Adrenal gland (tissue), 12 donors: Measurements from ENCODE around the gene NRIP3. TPM values are rescaled to one million over a fixed set of nuclear protein-coding genes. Genes with fewer than 3 reads are reported as not detected.

Experiments used
- DNase-seq, 7 donors: peaks; one replicate each; pipeline ENCODE4 v3.0.0-alpha.2; 2019 to 2020
- H3K27ac ChIP-seq, 5 donors: fragments of 200-600 bp; sonication (generic) in 4 of 5; 1 replicate in 3 of 5; 2 replicates in 2 of 5; pipeline versions ENCODE4 v1.5.1 to v1.8.0; 2016 to 2020; ENCODE audit warnings: mild to moderate bottlenecking in 1 of 5
- H3K27me3 ChIP-seq: fragments of 200-600 bp; 2 replicates; pipeline ENCODE4 v1.8.0; 2021
- H3K36me3 ChIP-seq, 2 donors: fragments of 200-600 bp; replicated peaks in 1 of 2; 1 replicate in 1 of 2; 2 replicates in 1 of 2; pipeline versions ENCODE4 v1.5.1 to v1.8.0; 2018 to 2022
- H3K4me1 ChIP-seq, 2 donors: fragments of 200-600 bp; replicated peaks in 1 of 2; 1 replicate in 1 of 2; 2 replicates in 1 of 2; pipeline versions ENCODE4 v1.5.1 to v1.8.0; 2018 to 2021
- H3K4me3 ChIP-seq, 4 donors: fragments of 200-600 bp; sonication (generic) in 3 of 4; one replicate each; pipeline ENCODE4 v1.5.1; 2016 to 2018
- H3K9me3 ChIP-seq, 3 donors: fragments of 200-600 bp; sonication (generic) in 1 of 3; replicated peaks in 1 of 3; 1 replicate in 2 of 3; 2 replicates in 1 of 3; pipeline versions ENCODE4 v1.5.1 to v1.8.0; 2016 to 2021
- POLR2A ChIP-seq, 2 donors: fragments of 450-650 bp; IDR thresholded peaks; one replicate each; pipeline ENCODE4 v1.6.1; 2017; ENCODE audit warnings: antibody characterized with exemption in 2 of 2, mild to moderate bottlenecking in 2 of 2, moderate library complexity in 1 of 2
- WGBS, 4 donors: extraction: QIAGEN DNeasy Blood & Tissue Kit in 2 of 4; methylation state at CpG; one replicate each; pipeline versions ENCODE4 v1.1.5 to v1.1.7; 2013 to 2017; 5-methylcytosine and 5-hydroxymethylcytosine counted together
- intact Hi-C, 2 donors: fragments of 100-400 bp; cut with DNase I; formaldehyde crosslinking; loops; one replicate each; pipeline versions ENCODE4 v1.14.1 to v1.15.0; 2022 to 2023
- polyA plus RNA-seq, 3 donors: library from polyadenylated mRNA; stranded (reverse); fragments of 200-250 nt in 2 of 3; fragments of 350-450 nt in 1 of 3; fragmentation: Illumina TruSeq in 1 of 3; extraction: RNeasy Lipid Tissue Mini Kit (QIAGEN cat#74804) in 1 of 3; gene quantifications; one replicate each; pipeline ENCODE4 v1.2.3, GENCODE V29; 2013 to 2014
- small RNA-seq, 2 donors: library from RNA; depleted of rRNA; stranded (forward); fragments of <200 nt; gene quantifications; one replicate each; pipeline ENCODE3, GENCODE V24; 2016
- total RNA-seq, 9 donors: library from RNA; depleted of rRNA in 4 of 9; stranded (reverse); fragments of >200 nt in 4 of 9; fragments of 120-200 nt in 1 of 9; fragmentation: NEBNext Ultra II Directional in 1 of 9; extraction: Animal tissue kit (Norgen Biotek cat#: 25700) in 1 of 9; gene quantifications; one replicate each; pipeline versions ENCODE4 v1.1.0 to v1.2.4, GENCODE V29; 2013 to 2023
- TF ChIP-seq, protein P1 (sequence below), 6 experiments: fragments of 450-650 bp in 4 of 6; fragments of 200-600 bp in 2 of 6; sonication (generic) in 1 of 6; IDR thresholded peaks; 1 replicate in 5 of 6; 2 replicates in 1 of 6; pipeline versions ENCODE4 v1.5.1 to v1.8.0; 2016 to 2021; ENCODE audit warnings: antibody characterized with exemption in 6 of 6, mild to moderate bottlenecking in 2 of 6, moderate library complexity in 1 of 6
- donor health status: healthy with polysubstance abuse.
- donor health status: Bipolar disorder and iron deficiency.
- donor health status: DM: yes; HTN: yes; CAD: no.
- donor health status: DM: no; HTN: no; CAD: no.
- donor health status: DM: no; HTN: no; CAD: no.
- donor health status: DM: yes; HTN: yes; CAD: no.

The NRIP3 gene
- total and polyA plus RNA-seq, 12 donors, result 1.4 to 42.5 (median 11.0) TPM

DNA sequence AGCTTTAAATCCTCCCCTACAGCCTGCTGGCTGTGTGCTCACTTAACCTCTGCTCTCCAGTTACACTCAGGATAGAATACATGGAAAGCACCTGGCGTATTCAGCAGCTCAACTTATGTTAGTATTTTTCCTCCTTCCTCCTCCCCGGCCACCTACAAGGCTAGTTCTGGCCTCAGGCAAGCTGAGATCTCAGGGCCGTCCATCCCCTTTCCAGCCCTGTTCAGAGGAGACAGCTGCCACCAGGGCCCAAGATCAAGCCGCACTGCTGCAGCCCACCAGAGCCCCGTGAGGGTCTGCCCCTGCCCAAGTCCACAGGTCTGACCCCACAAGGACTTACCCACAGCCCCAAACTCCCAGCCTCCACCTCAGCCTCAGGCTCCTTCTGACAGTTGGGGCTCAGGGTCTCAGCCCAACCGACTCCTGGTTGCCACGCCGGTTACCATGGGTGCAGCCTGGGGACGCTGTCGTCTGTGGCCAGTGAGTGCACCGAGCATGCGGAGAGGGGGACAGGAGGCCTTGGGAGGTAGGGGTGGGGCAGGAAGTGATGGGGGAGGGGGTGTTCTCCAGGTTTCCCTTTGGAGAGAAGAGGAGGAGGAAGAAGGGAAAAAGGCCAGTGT lies 71.1 kb downstream of the NRIP3 start, which contains the start of gene C11orf16:
Gene C11orf16 (minus strand): TSS at position 384 of the 617 bp plus-strand sequence. CDS start 639 bp downstream, outside the sequence.
- intact Hi-C loops, result no loop called here
- Histone ChIP-seq H3K9me3 (no peaks in the 10 kb centered on the region), H3K36me3 (no peaks in the 10 kb centered on the region), H3K27me3 (no peaks in the 10 kb centered on the region), H3K4me3 (no peak within 1 kb of the TSS), H3K4me1 (no peaks in the 10 kb centered on the region), H3K27ac (no peak within 1 kb of the TSS)
- no peak for DNase-seq
- TF ChIP-seq POLR2A (IDR thresholded peaks at IDR 0.05), result no peak
- TF ChIP-seq, protein P1, sequence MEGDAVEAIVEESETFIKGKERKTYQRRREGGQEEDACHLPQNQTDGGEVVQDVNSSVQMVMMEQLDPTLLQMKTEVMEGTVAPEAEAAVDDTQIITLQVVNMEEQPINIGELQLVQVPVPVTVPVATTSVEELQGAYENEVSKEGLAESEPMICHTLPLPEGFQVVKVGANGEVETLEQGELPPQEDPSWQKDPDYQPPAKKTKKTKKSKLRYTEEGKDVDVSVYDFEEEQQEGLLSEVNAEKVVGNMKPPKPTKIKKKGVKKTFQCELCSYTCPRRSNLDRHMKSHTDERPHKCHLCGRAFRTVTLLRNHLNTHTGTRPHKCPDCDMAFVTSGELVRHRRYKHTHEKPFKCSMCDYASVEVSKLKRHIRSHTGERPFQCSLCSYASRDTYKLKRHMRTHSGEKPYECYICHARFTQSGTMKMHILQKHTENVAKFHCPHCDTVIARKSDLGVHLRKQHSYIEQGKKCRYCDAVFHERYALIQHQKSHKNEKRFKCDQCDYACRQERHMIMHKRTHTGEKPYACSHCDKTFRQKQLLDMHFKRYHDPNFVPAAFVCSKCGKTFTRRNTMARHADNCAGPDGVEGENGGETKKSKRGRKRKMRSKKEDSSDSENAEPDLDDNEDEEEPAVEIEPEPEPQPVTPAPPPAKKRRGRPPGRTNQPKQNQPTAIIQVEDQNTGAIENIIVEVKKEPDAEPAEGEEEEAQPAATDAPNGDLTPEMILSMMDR (IDR thresholded peaks at IDR 0.05), result no peak
- 83 to 91% (median 87%) methylated on average over 9 to 12 of the region's 12 CpGs for WGBS, 4 donors

Small RNA genes lying within 50 kb of the gene (small RNA-seq; reads per million reads assigned to genes)
- 0 reads per million in 2 donors for gene RF00019

Other genes with a start within 250 kb of the NRIP3 start
- 10 to 100 TPM; 25.1 to 52.9 (median 44.5) TPM for gene AKIP1, start 92.8 kb downstream of the NRIP3 start, total RNA-seq
- gene AKIP1, start 92.8 kb downstream of the NRIP3 start, polyA plus RNA-seq, result 10 to 100 TPM; 18.1 to 33.8 (median 24.9) TPM
- gene C11orf16, start 71.1 kb downstream of the NRIP3 start, total RNA-seq, result not detected
- gene C11orf16, start 71.1 kb downstream of the NRIP3 start, polyA plus RNA-seq, result under 1 TPM in 1 of 3 donors, not detected in 2; 0.07 TPM
- gene ASCL3, start 61.0 kb downstream of the NRIP3 start, total RNA-seq, result not detected
- not detected for gene ASCL3, start 61.0 kb downstream of the NRIP3 start, polyA plus RNA-seq
- gene TMEM9B, start 39.6 kb downstream of the NRIP3 start, total RNA-seq, result 10 to 100 TPM; 29.1 to 69.6 (median 47.2) TPM
- 10 to 100 TPM; 18.6 to 76.3 (median 22.7) TPM for gene TMEM9B, start 39.6 kb downstream of the NRIP3 start, polyA plus RNA-seq
- gene SCUBE2, start 87.6 kb upstream of the NRIP3 start, total RNA-seq, result 10 to 100 TPM in 2 of 9 donors, 1 to 10 TPM in 7; 1.9 to 47.6 (median 4.9) TPM
- 1 to 10 TPM; 2.3 to 3.8 (median 3.7) TPM for gene SCUBE2, start 87.6 kb upstream of the NRIP3 start, polyA plus RNA-seq